Bronchial epithelial cell (primary cell): ENCODE measurements around the gene ZBTB44. TPM values are rescaled to one million over a fixed set of nuclear protein-coding genes. Genes with fewer than 3 reads are reported as not detected.
"Not testable (repeated sequence)": the region's sequence is repeated elsewhere in the genome, so short reads cannot be mapped to it uniquely, and the experiment has no call there.

Experiments used
- DNase-seq: peaks from one replicate; pipeline ENCODE4 v3.0.0-alpha.2; 2010; ENCODE audit warnings: low read depth
- FAIRE-seq: peaks from 2 replicates; lab custom pipeline; 2011; peaks lifted over from hg19 to GRCh38; lab: Jason Lieb, UNC
- H3K27me3 ChIP-seq: 2 replicates; pipeline ENCODE4 v1.5.1; 2011; ENCODE audit warnings: low read length; ENCODE audit not compliant: control insufficient read depth, insufficient read depth
- H3K36me3 ChIP-seq: 2 replicates; pipeline ENCODE4 v1.5.1; 2011; ENCODE audit warnings: low read length; ENCODE audit not compliant: control insufficient read depth, insufficient read depth
- H3K4me3 ChIP-seq: 2 replicates; pipeline ENCODE4 v1.5.1; 2011; ENCODE audit warnings: mild to moderate bottlenecking, low read depth, low read length, control low read depth
- total RNA-seq: library from RNA; depleted of rRNA; stranded (reverse); fragments of >200 nt; gene quantifications from 2 replicates; pipeline ENCODE4 v1.2.1, GENCODE V29; 2014
- TF ChIP-seq, protein P1 (sequence below): IDR thresholded peaks from 2 replicates; pipeline ENCODE4 v1.5.1; 2011; ENCODE audit warnings: mild to moderate bottlenecking, moderate library complexity, low read length, control low read depth, inconsistent platforms; ENCODE audit not compliant: insufficient read depth, severe bottlenecking

Gene ZBTB44
- total RNA-seq, 1 donor from 2014 or later = 28.4 TPM

DNA sequence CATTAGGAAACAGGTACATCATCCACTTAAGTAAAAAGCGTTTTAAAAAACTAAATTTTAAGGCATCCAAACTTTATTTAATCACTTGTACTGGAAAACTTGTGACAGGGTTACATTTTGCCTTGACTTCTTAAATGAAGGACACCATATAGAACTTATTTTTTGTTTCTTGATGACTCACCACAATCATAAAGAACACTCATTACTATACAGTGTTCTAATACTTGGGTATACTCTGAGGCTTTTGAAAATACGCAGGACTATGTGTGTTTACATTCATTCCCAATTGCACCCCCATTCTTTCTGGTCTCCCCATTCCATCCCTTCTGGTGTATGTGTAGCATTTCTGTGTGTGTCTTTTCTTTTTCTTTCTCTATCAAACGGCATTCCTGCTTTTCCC is 69.9 kb downstream of the ZBTB44 start:
- FAIRE-seq (no peak), DNase-seq (no peak)
- no peaks in the 10 kb centered on the region for H3K27me3 ChIP-seq
- no peak overlapping the region for H3K4me3 ChIP-seq
- TF ChIP-seq, protein P1, sequence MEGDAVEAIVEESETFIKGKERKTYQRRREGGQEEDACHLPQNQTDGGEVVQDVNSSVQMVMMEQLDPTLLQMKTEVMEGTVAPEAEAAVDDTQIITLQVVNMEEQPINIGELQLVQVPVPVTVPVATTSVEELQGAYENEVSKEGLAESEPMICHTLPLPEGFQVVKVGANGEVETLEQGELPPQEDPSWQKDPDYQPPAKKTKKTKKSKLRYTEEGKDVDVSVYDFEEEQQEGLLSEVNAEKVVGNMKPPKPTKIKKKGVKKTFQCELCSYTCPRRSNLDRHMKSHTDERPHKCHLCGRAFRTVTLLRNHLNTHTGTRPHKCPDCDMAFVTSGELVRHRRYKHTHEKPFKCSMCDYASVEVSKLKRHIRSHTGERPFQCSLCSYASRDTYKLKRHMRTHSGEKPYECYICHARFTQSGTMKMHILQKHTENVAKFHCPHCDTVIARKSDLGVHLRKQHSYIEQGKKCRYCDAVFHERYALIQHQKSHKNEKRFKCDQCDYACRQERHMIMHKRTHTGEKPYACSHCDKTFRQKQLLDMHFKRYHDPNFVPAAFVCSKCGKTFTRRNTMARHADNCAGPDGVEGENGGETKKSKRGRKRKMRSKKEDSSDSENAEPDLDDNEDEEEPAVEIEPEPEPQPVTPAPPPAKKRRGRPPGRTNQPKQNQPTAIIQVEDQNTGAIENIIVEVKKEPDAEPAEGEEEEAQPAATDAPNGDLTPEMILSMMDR = no peak
- no peaks in the 10 kb centered on the region for H3K36me3 ChIP-seq

DNA sequence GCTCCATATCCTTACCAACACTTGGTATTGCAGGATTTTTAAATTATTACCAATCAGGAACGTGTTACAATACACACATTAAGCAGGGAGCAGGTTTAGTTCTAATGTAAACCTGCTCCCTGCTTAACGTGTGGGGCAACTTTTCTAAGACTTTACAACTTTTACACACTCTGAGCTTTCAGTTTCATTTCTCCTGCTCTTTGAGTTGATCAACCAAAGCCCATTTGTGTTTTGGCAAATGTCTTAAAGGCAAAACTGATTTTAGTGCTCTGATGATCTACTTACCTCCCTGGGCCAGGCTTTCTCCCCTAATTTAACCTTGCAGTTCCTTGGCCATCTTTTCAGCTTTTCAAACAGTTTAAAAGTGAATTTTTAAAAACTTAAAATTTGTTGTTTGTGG is 70.9 kb downstream of the ZBTB44 start:
- Histone ChIP-seq H3K27me3 (no peaks in the 10 kb centered on the region), H3K4me3 (no peak overlapping the region), H3K36me3 (peaks cover 2% of the 10 kb centered on the region)
- FAIRE-seq (no peak), DNase-seq (no peak)
- TF ChIP-seq, protein P1 = no peak

DNA sequence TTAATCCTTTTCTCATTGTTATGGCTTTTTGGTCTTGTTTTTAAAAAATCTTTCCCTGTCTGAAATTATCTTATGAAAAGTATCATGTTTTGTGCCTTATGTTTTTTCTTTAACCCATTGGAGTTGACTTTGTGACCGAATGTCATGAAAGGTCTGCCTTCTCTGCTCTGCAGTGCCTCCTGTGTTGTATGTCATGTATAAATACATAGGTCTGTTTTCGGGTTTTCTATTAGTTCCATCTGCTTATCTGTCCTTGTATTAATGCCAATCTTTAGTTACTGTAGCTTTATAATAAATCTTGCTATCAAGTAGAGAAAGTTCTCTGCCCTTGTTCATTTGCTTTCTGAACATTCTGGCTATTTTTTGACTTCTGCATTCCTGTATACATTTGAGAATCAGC is 73.0 kb downstream of the ZBTB44 start:
- TF ChIP-seq, protein P1 = no peak
- FAIRE-seq = no peak
- no peak for DNase-seq
- H3K36me3 ChIP-seq = peaks cover 5% of the 10 kb centered on the region
- H3K4me3 ChIP-seq = no peak overlapping the region
- H3K27me3 ChIP-seq = no peaks in the 10 kb centered on the region

DNA sequence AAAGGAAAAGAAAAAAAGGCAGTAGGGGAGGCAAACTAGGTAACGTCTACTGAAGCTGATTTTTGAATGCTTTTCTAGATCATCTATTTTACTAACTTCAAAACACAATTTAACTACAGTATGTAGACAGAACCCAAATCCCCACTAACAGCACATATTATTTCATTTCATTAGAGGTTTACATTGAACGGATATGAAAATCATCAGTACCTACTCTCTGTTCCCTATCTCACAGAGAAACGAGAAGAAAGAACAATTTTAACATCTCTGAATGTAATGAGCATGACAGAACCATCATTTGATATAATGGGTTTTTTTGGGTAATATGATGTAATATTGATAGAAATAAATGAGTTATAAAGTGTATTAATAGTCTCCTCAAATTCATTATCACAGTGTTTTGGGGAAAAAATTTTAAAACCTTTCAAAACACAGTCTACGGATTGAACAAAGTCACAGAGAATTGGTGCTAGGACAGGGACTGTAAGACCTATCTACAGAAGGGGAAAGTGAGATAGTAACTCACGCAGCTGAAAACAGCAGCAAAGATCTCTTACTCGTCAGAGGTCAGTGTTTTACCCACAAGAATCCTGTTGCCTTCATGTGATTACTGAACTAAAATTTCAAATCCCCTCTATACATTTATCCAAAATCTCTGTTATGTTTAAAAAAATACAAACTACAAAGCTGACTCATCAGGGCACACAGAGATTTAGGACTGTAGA is 77.3 kb downstream of the ZBTB44 start:
- Histone ChIP-seq H3K36me3 (peaks cover 7% of the 10 kb centered on the region), H3K4me3 (no peak overlapping the region), H3K27me3 (no peaks in the 10 kb centered on the region)
- FAIRE-seq = no peak
- DNase-seq = no peak
- TF ChIP-seq, protein P1 = no peak

DNA sequence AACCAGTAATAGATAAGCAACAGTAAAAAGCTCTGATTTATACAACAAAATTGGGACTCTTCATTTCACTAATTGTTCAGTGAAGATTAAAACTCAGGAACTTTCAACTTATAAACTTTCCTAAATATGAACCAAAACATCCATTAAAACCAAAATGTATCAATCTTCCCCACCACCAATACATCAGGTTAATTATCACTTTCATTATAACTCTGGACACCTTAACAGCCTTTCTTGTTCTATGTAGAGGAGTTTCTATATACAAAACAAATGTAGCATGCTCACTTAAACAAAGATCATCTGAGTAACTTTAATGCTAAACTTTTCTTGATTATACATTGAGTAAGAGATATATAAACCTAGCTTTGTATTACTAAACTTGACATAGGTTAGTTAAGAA is 80.4 kb downstream of the ZBTB44 start:
- no peak overlapping the region for H3K4me3 ChIP-seq
- no peaks in the 10 kb centered on the region for H3K27me3 ChIP-seq
- FAIRE-seq (no peak), DNase-seq (no peak)
- TF ChIP-seq, protein P1 = no peak
- peaks cover 7% of the 10 kb centered on the region for H3K36me3 ChIP-seq

DNA sequence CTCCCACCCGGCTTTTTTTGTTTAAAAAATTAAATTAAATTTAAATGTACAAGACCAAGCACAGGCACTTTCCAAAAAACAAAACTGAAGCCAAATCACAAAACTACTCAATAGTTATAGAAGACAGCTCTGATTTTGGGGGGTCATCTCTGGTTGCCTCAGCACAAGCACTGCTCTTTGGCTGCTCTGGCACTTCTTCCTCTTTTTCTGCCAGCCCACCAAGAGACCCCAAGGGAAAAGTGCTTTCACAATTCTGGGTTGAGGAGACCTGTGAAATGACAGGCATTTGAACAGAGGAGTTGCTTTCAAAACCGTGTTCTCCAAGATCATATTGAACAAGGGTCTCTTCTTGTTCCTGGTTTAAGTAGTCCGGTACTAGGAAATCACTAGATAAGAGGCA is 80.8 kb downstream of the ZBTB44 start:
- not testable (repeated sequence) for H3K27me3 ChIP-seq, FAIRE-seq, H3K4me3 ChIP-seq, DNase-seq, H3K36me3 ChIP-seq

DNA sequence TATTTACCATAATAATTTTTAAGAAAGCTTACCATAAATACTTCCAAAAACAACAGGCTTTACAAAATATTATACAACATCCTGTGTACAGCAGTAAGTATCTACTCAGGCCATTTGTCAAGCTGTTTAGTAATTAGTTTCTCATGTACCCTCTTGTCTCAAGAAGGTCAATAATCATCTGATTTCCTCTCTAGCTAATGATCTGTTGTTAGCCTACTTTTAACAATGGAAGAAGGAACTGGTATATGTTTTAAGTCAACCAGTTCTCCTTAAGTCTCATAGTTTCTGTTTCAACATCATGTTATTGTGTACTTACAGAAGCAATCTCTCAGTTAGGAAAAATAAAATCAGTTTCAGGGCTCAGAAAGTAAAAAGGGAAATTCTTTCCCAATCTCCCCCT is 81.2 kb downstream of the ZBTB44 start:
- not testable (repeated sequence) for DNase-seq, FAIRE-seq, H3K27me3 ChIP-seq, H3K4me3 ChIP-seq, H3K36me3 ChIP-seq
